ENCODE data around the gene LYRM1. TPM values are rescaled to one million over a fixed set of nuclear protein-coding genes. Genes with fewer than 3 reads are reported as not detected.
A peak's percentile ranks its signal among the peaks of the same experiment; 100 is the strongest.
"Not testable (repeated sequence)": the region's sequence is repeated elsewhere in the genome, so short reads cannot be mapped to it uniquely, and the experiment has no call there.

The LYRM1 gene
- total and polyA plus RNA-seq, 4 donors = 27.8 to 50.5 (median 31.1) TPM

DNA sequence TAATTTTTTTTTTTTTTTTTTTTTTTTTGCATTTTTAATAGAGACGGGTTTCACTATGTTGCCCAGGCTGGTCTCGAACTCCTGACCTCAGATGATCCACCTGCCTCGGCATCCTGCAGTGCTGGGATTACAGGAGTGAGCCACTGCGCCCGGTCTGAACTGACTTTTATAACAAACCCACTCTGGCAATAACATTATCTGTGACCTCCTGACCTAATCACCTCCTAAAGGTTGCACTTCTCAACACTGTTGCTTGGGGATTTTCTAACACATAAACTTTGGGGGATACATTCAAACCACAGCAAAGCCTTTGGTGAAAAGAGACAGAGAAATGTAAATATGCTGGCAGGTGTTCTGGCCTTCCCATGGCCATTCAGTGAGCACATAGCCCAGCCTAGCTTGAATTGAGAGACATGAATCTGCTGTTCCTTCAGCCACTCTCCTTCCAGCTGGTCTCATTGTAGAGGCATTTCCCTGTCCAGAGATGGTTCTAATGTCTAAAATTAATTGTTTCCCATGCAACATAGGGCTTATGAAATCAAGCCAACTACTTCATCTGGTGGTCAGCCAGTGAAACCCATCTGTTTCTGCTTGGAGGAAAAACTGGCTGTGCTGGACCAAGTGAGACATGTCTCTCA, 28.3 kb downstream of the LYRM1 start:
- TF ChIP-seq, protein P1, sequence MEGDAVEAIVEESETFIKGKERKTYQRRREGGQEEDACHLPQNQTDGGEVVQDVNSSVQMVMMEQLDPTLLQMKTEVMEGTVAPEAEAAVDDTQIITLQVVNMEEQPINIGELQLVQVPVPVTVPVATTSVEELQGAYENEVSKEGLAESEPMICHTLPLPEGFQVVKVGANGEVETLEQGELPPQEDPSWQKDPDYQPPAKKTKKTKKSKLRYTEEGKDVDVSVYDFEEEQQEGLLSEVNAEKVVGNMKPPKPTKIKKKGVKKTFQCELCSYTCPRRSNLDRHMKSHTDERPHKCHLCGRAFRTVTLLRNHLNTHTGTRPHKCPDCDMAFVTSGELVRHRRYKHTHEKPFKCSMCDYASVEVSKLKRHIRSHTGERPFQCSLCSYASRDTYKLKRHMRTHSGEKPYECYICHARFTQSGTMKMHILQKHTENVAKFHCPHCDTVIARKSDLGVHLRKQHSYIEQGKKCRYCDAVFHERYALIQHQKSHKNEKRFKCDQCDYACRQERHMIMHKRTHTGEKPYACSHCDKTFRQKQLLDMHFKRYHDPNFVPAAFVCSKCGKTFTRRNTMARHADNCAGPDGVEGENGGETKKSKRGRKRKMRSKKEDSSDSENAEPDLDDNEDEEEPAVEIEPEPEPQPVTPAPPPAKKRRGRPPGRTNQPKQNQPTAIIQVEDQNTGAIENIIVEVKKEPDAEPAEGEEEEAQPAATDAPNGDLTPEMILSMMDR (IDR thresholded peaks at IDR 0.05; ENCODE audit: control extremely low read depth, extremely low read depth) = no peak
- H3K9me3 ChIP-seq (ENCODE audit: control insufficient read depth in 4 of 4, insufficient read depth in 3 of 4, low read length in 3 of 4) = peaks cover 0 to 3% (median 0%) of the 10 kb centered on the region in 4 donors
- H3K36me3 ChIP-seq (ENCODE audit: control insufficient read depth in 4 of 4, insufficient read depth in 4 of 4, low read length in 4 of 4) = peaks cover 0 to 9% (median 2%) of the 10 kb centered on the region in 4 donors
- H3K27ac ChIP-seq (ENCODE audit: low read depth in 1 of 2, low read length in 1 of 2) = no peak overlapping the region
- no peak overlapping the region for H3K4me3 ChIP-seq
- H3K9ac ChIP-seq (ENCODE audit: insufficient read depth in 1 of 2, low read length in 2 of 2) = no peak overlapping the region
- no peaks in the 10 kb centered on the region for H3K4me1 ChIP-seq (ENCODE audit: control insufficient read depth in 5 of 5, insufficient read depth in 5 of 5, low read length in 5 of 5)
- ATAC-seq (ENCODE audit: insufficient read depth, low FRiP score) = no peak
- 91 to 97% methylated on average over 5 of the region's 5 CpGs for WGBS, 2 donors
- H3K27me3 ChIP-seq (ENCODE audit: control insufficient read depth in 3 of 3, insufficient read depth in 3 of 3, low read length in 2 of 3) = no peaks in the 10 kb centered on the region
- no peak for DNase-seq

DNA sequence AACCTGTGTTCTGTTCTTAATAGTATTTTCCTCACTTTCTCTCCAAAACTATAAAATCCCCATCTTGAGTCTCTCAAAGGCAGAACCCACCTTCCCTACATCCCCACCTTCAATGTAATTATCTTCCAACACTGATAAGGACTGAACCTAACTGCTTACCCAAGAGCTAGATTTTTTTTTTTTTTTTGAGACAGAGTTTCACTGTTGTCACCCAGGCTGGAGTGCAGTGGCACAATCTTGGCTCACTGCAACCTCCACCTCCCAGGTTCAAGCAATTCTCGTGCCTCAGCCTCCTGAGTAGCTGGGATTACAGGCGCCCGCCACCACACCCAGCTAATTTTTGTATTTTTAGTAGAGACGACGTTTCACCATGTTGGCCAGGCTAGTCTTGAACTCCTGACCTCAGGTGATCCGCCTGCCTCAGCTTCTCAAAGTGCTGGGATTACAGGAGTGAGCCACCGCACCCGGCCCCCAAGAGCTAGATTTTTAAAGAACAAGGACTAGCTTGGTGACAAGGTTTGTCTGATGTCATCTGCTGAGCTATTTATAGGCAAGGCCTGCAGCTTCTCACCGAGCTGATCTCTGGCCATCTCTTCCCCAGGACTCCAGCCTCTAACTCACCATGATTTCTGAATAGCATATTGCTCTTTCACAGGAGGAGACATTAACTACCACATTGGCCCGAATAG, 29.2 kb downstream of the LYRM1 start:
- ATAC-seq (ENCODE audit: insufficient read depth, low FRiP score); H3K9ac ChIP-seq (ENCODE audit: insufficient read depth in 1 of 2, low read length in 2 of 2); H3K4me3 ChIP-seq; DNase-seq; H3K27me3 ChIP-seq (ENCODE audit: control insufficient read depth in 3 of 3, insufficient read depth in 3 of 3, low read length in 2 of 3); H3K4me1 ChIP-seq (ENCODE audit: control insufficient read depth in 5 of 5, insufficient read depth in 5 of 5, low read length in 5 of 5); H3K9me3 ChIP-seq (ENCODE audit: control insufficient read depth in 4 of 4, insufficient read depth in 3 of 4, low read length in 3 of 4); H3K36me3 ChIP-seq (ENCODE audit: control insufficient read depth in 4 of 4, insufficient read depth in 4 of 4, low read length in 4 of 4): not testable (repeated sequence)
- H3K27ac ChIP-seq (ENCODE audit: low read depth in 1 of 2, low read length in 1 of 2) = peak overlapping the region in 1 of 2 donors; percentile 72
- 82 to 85% methylated on average over 10 of the region's 10 CpGs for WGBS, 2 donors

DNA sequence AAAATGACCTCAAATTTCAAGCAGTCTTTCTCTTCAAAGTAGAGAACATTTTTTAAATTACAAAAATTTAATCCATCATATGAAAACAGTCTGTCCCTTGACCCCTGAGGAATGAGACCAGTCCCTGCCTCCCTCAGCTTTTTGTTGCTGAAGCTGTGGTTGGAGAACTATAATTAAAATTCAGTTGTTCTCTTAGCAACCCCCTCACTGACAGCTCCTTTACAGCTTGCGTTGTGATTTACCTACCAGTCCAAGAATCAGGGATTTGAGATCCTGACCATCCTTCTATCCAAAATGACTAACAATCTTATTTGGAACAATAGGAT, 29.8 kb downstream of the LYRM1 start:
- peaks cover 0 to 3% (median 0%) of the 10 kb centered on the region in 4 donors for H3K9me3 ChIP-seq (ENCODE audit: control insufficient read depth in 4 of 4, insufficient read depth in 3 of 4, low read length in 3 of 4)
- peak overlapping the region in 1 of 2 donors; percentile 72 for H3K27ac ChIP-seq (ENCODE audit: low read depth in 1 of 2, low read length in 1 of 2)
- H3K4me3 ChIP-seq = no peak overlapping the region
- peaks cover 0 to 7% (median 0%) of the 10 kb centered on the region in 4 donors for H3K36me3 ChIP-seq (ENCODE audit: control insufficient read depth in 4 of 4, insufficient read depth in 4 of 4, low read length in 4 of 4)
- TF ChIP-seq, protein P1 (IDR thresholded peaks at IDR 0.05; ENCODE audit: control extremely low read depth, extremely low read depth) = no peak
- no peak overlapping the region for H3K9ac ChIP-seq (ENCODE audit: insufficient read depth in 1 of 2, low read length in 2 of 2)
- no peaks in the 10 kb centered on the region for H3K4me1 ChIP-seq (ENCODE audit: control insufficient read depth in 5 of 5, insufficient read depth in 5 of 5, low read length in 5 of 5)
- ATAC-seq (ENCODE audit: insufficient read depth, low FRiP score) = no peak
- no peaks in the 10 kb centered on the region for H3K27me3 ChIP-seq (ENCODE audit: control insufficient read depth in 3 of 3, insufficient read depth in 3 of 3, low read length in 2 of 3)
- DNase-seq = no peak
- WGBS, 2 donors = 83 to 91% methylated on average over 1 of the region's 1 CpG

DNA sequence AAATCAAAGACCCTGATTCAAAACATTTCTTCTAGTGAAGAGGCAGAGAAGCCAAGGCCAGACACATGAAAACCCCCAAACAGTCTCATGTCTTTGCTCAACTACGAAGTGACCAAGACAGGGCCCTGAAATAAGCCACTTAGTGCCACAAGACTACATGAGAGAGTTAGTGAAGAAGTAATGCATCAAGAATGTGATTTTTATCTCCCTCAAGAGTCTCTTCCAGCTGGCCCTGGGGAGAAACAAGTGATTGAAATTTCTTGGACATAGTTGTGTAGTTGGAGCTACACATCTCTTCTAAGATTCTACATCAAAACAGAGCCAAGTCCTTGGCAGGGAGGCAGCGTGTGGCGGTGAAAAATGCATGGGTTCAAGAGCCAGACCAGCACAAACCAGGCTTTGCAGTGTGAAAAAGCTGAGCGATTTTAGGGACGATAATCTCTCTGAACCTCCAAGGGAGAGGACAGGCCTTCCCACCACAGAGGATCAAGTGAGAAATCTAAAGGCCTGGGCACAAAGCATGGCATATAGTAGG, 30.6 kb downstream of the LYRM1 start:
- Histone ChIP-seq H3K9ac (ENCODE audit: insufficient read depth in 1 of 2, low read length in 2 of 2) (no peak overlapping the region), H3K27ac (ENCODE audit: low read depth in 1 of 2, low read length in 1 of 2) (no peak overlapping the region), H3K27me3 (ENCODE audit: control insufficient read depth in 3 of 3, insufficient read depth in 3 of 3, low read length in 2 of 3) (no peaks in the 10 kb centered on the region), H3K36me3 (ENCODE audit: control insufficient read depth in 4 of 4, insufficient read depth in 4 of 4, low read length in 4 of 4) (peaks cover 0 to 3% (median 0%) of the 10 kb centered on the region in 4 donors), H3K9me3 (ENCODE audit: control insufficient read depth in 4 of 4, insufficient read depth in 3 of 4, low read length in 3 of 4) (peaks cover 0 to 3% (median 0%) of the 10 kb centered on the region in 4 donors), H3K4me1 (ENCODE audit: control insufficient read depth in 5 of 5, insufficient read depth in 5 of 5, low read length in 5 of 5) (no peaks in the 10 kb centered on the region), H3K4me3 (no peak overlapping the region)
- TF ChIP-seq, protein P1 (IDR thresholded peaks at IDR 0.05; ENCODE audit: control extremely low read depth, extremely low read depth) = no peak
- WGBS, 2 donors = 84 to 87% methylated on average over 5 of the region's 5 CpGs
- DNase-seq (no peak), ATAC-seq (ENCODE audit: insufficient read depth, low FRiP score) (no peak)

All from lung (tissue), 12 donors.